ENCODE measurements around the gene CAPS2.

CAPS2 gene

GRCh38 chr12:75337905-75338304, 7.8 kb upstream of the CAPS2 start:
- no peak for TF ChIP-seq CTCF (IDR thresholded peaks at IDR 0.05; ENCODE audit: low read depth, low read length)
- H3K4me3 ChIP-seq (replicated peaks in 1 of 2; ENCODE audit: low read depth in 2 of 2, low read length in 2 of 2) = no peak overlapping the region
- no peak for DNase-seq (ENCODE audit: low read depth in 2 of 2)

- peak; percentile 83 for TF ChIP-seq CTCF (IDR thresholded peaks at IDR 0.05; ENCODE audit: low read depth, low read length)
- peak; percentile 89 to 94 for DNase-seq (ENCODE audit: low read depth in 2 of 2)
- H3K4me3 ChIP-seq (replicated peaks in 1 of 2; ENCODE audit: low read depth in 2 of 2, low read length in 2 of 2) = peak within 1 kb of the TSS; percentile 35 to 61
Observed at GRCh38 chr12:75334384-75335030, 4.4 kb upstream of the CAPS2 start, which contains the start of gene GLIPR1L1. GLIPR1L1 (plus strand) TSS chr12:75334670; CDS start chr12:75334729, 59 bp downstream.

- H3K4me3 ChIP-seq (replicated peaks in 1 of 2; ENCODE audit: low read depth in 2 of 2, low read length in 2 of 2) = no peak overlapping the region
- TF ChIP-seq CTCF (IDR thresholded peaks at IDR 0.05; ENCODE audit: low read depth, low read length) = no peak
- no peak for DNase-seq (ENCODE audit: low read depth in 2 of 2)
Observed at GRCh38 chr12:75327642-75328041, 2.5 kb downstream of the CAPS2 start.

GRCh38 chr12:75323663-75324062, 6.5 kb downstream of the CAPS2 start:
- H3K4me3 ChIP-seq (replicated peaks in 1 of 2; ENCODE audit: low read depth in 2 of 2, low read length in 2 of 2) = no peak overlapping the region
- no peak for TF ChIP-seq CTCF (IDR thresholded peaks at IDR 0.05; ENCODE audit: low read depth, low read length)

GRCh38 chr12:75322464-75322863, 7.7 kb downstream of the CAPS2 start:
- H3K4me3 ChIP-seq (replicated peaks in 1 of 2; ENCODE audit: low read depth in 2 of 2, low read length in 2 of 2) = no peak overlapping the region
- TF ChIP-seq CTCF (IDR thresholded peaks at IDR 0.05; ENCODE audit: low read depth, low read length) = no peak
- DNase-seq (ENCODE audit: low read depth in 2 of 2) = peak; percentile 23 to 70

More at GRCh38 chr12:75323663-75324062, 6.5 kb downstream of the CAPS2 start:
- peak in 1 of 2 donors; percentile 32 for DNase-seq (ENCODE audit: low read depth in 2 of 2)

GRCh38 chr12:75317784-75318183, 12.3 kb downstream of the CAPS2 start:
- no peak overlapping the region for H3K4me3 ChIP-seq (replicated peaks in 1 of 2; ENCODE audit: low read depth in 2 of 2, low read length in 2 of 2)
- TF ChIP-seq CTCF (IDR thresholded peaks at IDR 0.05; ENCODE audit: low read depth, low read length) = no peak
- no peak for DNase-seq (ENCODE audit: low read depth in 2 of 2)

GRCh38 chr12:75315518-75315917, 14.6 kb downstream of the CAPS2 start:
- no peak overlapping the region for H3K4me3 ChIP-seq (replicated peaks in 1 of 2; ENCODE audit: low read depth in 2 of 2, low read length in 2 of 2)
- peak; percentile 21 to 71 for DNase-seq (ENCODE audit: low read depth in 2 of 2)
- no peak for TF ChIP-seq CTCF (IDR thresholded peaks at IDR 0.05; ENCODE audit: low read depth, low read length)
